Heart left ventricle (tissue), 16 donors: ENCODE results near the gene SKIC8. TPM values are rescaled to one million over a fixed set of nuclear protein-coding genes. Genes with fewer than 3 reads are reported as not detected.

Experiments
- ATAC-seq, 4 donors: fragments of 200-7000 bp; cut with Tn5 transposase; one replicate each; pipeline ENCODE4 v1.9.1; 2020 to 2022; ENCODE audit warnings: moderate library complexity in 4 of 4, mild to moderate bottlenecking in 3 of 4, moderate number of reproducible peaks in 1 of 4
- DNase-seq, 5 donors: peaks; one replicate each; pipeline ENCODE4 v3.0.0-alpha.2; 2020
- H3K27ac ChIP-seq, 12 donors: fragments of 200-600 bp; sonication (generic) in 4 of 12; one replicate each; pipeline versions ENCODE4 v1.5.0 to v1.8.0; 2016 to 2022; ENCODE audit warnings: mild to moderate bottlenecking in 2 of 12
- H3K27me3 ChIP-seq, 9 donors: fragments of 200-600 bp; sonication (generic) in 2 of 9; one replicate each; pipeline versions ENCODE4 v1.5.1 to v1.8.0; 2016 to 2022; ENCODE audit warnings: mild to moderate bottlenecking in 3 of 9
- H3K36me3 ChIP-seq, 9 donors: fragments of 200-600 bp; sonication (generic) in 2 of 9; one replicate each; pipeline versions ENCODE4 v1.5.0 to v1.8.0; 2018 to 2022; ENCODE audit warnings: mild to moderate bottlenecking in 2 of 9
- H3K4me1 ChIP-seq, 12 donors: fragments of 200-600 bp; sonication (generic) in 4 of 12; one replicate each; pipeline versions ENCODE4 v1.5.0 to v1.8.0; 2016 to 2022; ENCODE audit warnings: mild to moderate bottlenecking in 3 of 12
- H3K4me3 ChIP-seq, 12 donors: fragments of 200-600 bp; sonication (generic) in 4 of 12; one replicate each; pipeline versions ENCODE4 v1.5.0 to v1.8.0; 2017 to 2022; ENCODE audit warnings: mild to moderate bottlenecking in 9 of 12, moderate library complexity in 4 of 12
- H3K9me3 ChIP-seq, 12 donors: fragments of 200-600 bp; sonication (generic) in 4 of 12; one replicate each; pipeline versions ENCODE4 v1.5.0 to v1.8.0; 2016 to 2022; ENCODE audit warnings: mild to moderate bottlenecking in 1 of 12
- POLR2A ChIP-seq, 2 donors: fragments of 450-650 bp; IDR thresholded peaks; one replicate each; pipeline ENCODE4 v1.6.1; 2017; ENCODE audit warnings: antibody characterized with exemption in 2 of 2, mild to moderate bottlenecking in 2 of 2, moderate library complexity in 2 of 2
- WGBS, 4 donors: extraction: QIAGEN DNeasy Blood & Tissue Kit in 2 of 4; methylation state at CpG; one replicate each; pipeline versions ENCODE4 v1.1.5 to v1.1.7; 2013 to 2018; 5-methylcytosine and 5-hydroxymethylcytosine counted together
- intact Hi-C, 10 donors: fragments of 100-400 bp; cut with DNase I; formaldehyde crosslinking; loops; one replicate each; pipeline versions ENCODE4 v1.11.1 to v1.14.2; 2022
- long read RNA-seq, 3 donors: library from polyadenylated mRNA; unstranded; transcript quantifications; one replicate each; pipeline ENCODE4 v2.0.0, GENCODE V29; 2020 to 2021
- polyA plus RNA-seq, 2 donors: library from polyadenylated mRNA; stranded (reverse); fragments of 200-250 nt; gene quantifications; one replicate each; pipeline ENCODE4 v1.2.3, GENCODE V29; 2013
- total RNA-seq, 9 donors: library from RNA; depleted of rRNA in 2 of 9; stranded (reverse); fragments of >200 nt in 2 of 9; fragmentation: NEBNext Ultra II Directional in 3 of 9; extraction: Animal tissue kit (Norgen Biotek cat#: 25700) in 3 of 9; gene quantifications; one replicate each; pipeline versions ENCODE4 v1.1.0 to v1.2.4, GENCODE V29; 2016 to 2023
- TF ChIP-seq, protein P1 (sequence below), 12 donors: fragments of 200-600 bp; sonication (generic) in 4 of 12; IDR thresholded peaks; one replicate each; pipeline versions ENCODE4 v1.5.0 to v1.8.0; 2018 to 2022; ENCODE audit warnings: antibody characterized with exemption in 12 of 12, mild to moderate bottlenecking in 5 of 12
- donor health status: ischemic (EF 13 %, LVEDD 7.1; RV severe dilation, severe dysfunction).
- donor health status: healthy with polysubstance abuse.
- donor health status: DM: no; HTN: yes; CAD: no.
- donor health status: DM: no; HTN: no; CAD: no.
- donor health status: ischemic (EF 25% LVEDD 6.9; RV normal size, moderate dysfunction).
- donor health status: ischemic (EF 25% LVEDD 5.7; RV mildly dilated, moderate dysfunction).
- donor health status: healthy.
- donor health status: DM: yes; HTN: yes; CAD: no.
- donor health status: ischemic (EF 35%, LVEDD 5.7; RV mildly dilated, moderate dysfunction).
- donor health status: nonischemic (EF 11% LVEDD 7.7; RV severe dilation, severe dysfunction).
- donor health status: DM: yes; HTN: yes; CAD: no.
- donor health status: PGD.
- donor health status: ischemic (EF 29% LVEDD 5.4; RV normal size, mild dysfunction).
- donor health status: nonischemic (EF 23%, LVEDD 6.1; RV moderate dilation, normal function).

Gene SKIC8
- total RNA-seq (10 to 100 TPM; 20.8 to 34.4 (median 27.8) TPM), polyA plus RNA-seq (10 to 100 TPM; 28.2 to 50.2 TPM)
- long read RNA-seq, donor 1, transcript WDR61-201 (11 exons, 1,387 nt), result major isoform, 27 of 36 reads
- long read RNA-seq, donor 1, partial matches to known transcripts, result 1 of 36 reads
- long read RNA-seq, donor 1, other reads (novel, unspliced or antisense), result 6 of 36 reads
- long read RNA-seq, donor 2, transcript WDR61-201 (11 exons, 1,387 nt), result major isoform, 92 of 129 reads
- long read RNA-seq, donor 2, partial matches to known transcripts, result 3 of 129 reads
- long read RNA-seq, donor 2, other reads (novel, unspliced or antisense), result 30 of 129 reads
- long read RNA-seq, donor 3, transcript WDR61-201 (11 exons, 1,387 nt), result major isoform, 22 of 32 reads
- long read RNA-seq, donor 3, partial matches to known transcripts, result 1 of 32 reads
- long read RNA-seq, donor 3, other reads (novel, unspliced or antisense), result 7 of 32 reads

- no peaks in the 10 kb centered on the region for H3K9me3 ChIP-seq
- H3K4me3 ChIP-seq, result peak within 1 kb of the TSS; percentile 64 to 98 (median 87)
- intact Hi-C loops, result loop anchor here in 1 of 10 donors (2.0 kb wide), 1 partner anchor 57 kb away; no protein-coding TSS in a partner anchor
- DNase-seq (peak; percentile 91 to 96 (median 94)), ATAC-seq (peak; percentile 99 to 100 (median 99))
- peaks cover 0 to 19% (median 10%) of the 10 kb centered on the region in 12 donors for H3K4me1 ChIP-seq
- TF ChIP-seq, protein P1, sequence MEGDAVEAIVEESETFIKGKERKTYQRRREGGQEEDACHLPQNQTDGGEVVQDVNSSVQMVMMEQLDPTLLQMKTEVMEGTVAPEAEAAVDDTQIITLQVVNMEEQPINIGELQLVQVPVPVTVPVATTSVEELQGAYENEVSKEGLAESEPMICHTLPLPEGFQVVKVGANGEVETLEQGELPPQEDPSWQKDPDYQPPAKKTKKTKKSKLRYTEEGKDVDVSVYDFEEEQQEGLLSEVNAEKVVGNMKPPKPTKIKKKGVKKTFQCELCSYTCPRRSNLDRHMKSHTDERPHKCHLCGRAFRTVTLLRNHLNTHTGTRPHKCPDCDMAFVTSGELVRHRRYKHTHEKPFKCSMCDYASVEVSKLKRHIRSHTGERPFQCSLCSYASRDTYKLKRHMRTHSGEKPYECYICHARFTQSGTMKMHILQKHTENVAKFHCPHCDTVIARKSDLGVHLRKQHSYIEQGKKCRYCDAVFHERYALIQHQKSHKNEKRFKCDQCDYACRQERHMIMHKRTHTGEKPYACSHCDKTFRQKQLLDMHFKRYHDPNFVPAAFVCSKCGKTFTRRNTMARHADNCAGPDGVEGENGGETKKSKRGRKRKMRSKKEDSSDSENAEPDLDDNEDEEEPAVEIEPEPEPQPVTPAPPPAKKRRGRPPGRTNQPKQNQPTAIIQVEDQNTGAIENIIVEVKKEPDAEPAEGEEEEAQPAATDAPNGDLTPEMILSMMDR (IDR thresholded peaks at IDR 0.05), result no peak
- TF ChIP-seq POLR2A (IDR thresholded peaks at IDR 0.05), result peak in 1 of 2 donors; percentile 71
- H3K27ac ChIP-seq, result peak within 1 kb of the TSS; percentile 4 to 87 (median 76)
- H3K36me3 ChIP-seq, result peaks cover 0 to 12% (median 4%) of the 10 kb centered on the region in 9 donors
- WGBS, 4 donors, result 0 to 1% (median 0%) methylated on average over 28 to 55 of the region's 55 CpGs
- H3K27me3 ChIP-seq, result peaks cover 0 to 8% (median 0%) of the 10 kb centered on the region in 9 donors
Observed at GRCh38 chr15:78299101-78299930, at the start of gene SKIC8. Gene SKIC8, minus strand, starts transcription at chr15:78299609. Its CDS starts 3,923 bp downstream, at chr15:78295686.

DNA sequence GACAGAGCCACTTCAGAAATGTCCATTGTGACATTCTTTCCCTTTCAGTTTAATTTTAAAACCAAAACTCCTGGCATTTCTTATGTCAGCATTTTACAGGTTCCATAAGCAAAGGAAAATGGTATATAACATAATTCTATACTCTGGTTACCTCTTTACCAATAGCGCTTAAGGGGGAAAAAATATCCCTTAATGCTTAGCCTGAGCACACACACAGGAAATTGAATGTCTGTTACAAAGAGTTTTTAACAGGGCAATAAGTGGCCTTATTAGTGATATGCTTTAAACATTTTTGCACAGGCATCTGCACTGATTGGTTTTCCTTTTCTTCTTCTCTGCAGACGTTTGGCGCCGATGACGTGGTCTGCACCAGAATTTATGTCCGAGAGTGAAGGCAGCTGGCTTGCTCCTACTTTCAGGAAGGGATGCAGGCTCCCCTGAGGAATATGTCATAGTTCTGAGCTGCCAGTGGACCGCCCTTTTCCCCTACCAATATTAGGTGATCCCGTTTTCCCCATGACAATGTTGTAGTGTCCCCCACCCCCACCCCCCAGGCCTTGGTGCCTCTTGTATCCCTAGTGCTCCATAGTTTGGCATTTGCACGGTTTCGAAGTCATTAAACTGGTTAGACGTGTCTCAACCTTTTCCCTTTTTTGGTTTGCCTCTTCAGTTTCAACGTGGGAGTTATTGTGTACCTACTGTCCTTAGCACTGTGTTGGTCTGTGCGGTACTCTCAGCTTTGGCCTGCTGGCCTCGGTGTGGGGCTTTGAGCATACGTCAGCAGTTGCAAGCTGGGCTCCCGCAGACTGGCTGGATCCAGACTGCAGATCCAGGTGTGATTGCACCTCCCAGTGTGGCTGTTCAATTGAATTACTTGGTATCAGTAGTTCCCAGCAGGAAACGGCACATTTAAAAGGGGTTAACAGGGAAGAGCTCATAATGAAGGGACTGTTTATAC, 48.5 kb upstream of the SKIC8 start:
- no peak overlapping the region for H3K4me3 ChIP-seq
- no peaks in the 10 kb centered on the region for H3K36me3 ChIP-seq
- no peaks in the 10 kb centered on the region for H3K9me3 ChIP-seq
- DNase-seq, result no peak
- H3K4me1 ChIP-seq, result peaks cover 0 to 3% (median 0%) of the 10 kb centered on the region in 12 donors
- intact Hi-C loops, result no loop called here
- H3K27ac ChIP-seq, result no peak overlapping the region
- peaks cover 0 to 7% (median 0%) of the 10 kb centered on the region in 9 donors for H3K27me3 ChIP-seq
- WGBS, 4 donors, result 49 to 63% (median 59%) methylated on average over 17 of the region's 17 CpGs
- TF ChIP-seq, protein P1 (IDR thresholded peaks at IDR 0.05), result no peak
- no peak for TF ChIP-seq POLR2A (IDR thresholded peaks at IDR 0.05)
- ATAC-seq, result no peak

DNA sequence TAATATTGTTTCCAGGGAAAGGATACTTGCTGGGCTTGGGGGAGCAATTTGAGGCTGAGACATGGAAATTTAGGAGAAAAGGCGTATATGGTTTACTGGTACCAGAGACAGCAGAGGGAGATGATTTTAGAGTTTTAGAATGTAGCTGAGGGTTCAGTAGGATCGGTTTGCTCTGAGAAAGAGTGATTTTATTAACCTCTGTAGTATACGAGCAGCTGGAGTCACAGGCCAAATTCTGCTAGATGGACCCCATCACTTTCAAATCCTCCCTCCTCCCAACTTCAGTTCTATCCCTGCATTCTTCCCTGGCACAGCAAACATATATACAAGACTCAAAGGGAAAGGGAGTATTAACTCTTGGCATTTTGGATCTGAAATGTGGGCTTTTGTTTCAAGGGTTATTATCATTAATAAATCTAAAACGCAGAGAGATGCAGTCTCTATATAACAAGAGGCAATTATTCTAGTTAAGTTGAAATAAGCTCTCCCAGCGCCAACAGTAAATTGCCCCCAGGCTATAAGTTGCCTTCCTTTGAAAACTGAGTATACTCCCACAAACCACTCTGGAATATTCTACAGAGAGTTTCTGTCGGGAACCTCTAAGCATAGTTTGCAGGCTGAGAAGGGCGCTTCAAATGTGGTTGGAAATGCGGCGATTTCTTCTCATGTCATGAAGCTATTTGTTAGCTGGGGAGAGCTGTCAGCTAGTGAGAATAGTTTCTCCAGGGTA, 46.2 kb upstream of the SKIC8 start:
- H3K36me3 ChIP-seq, result no peaks in the 10 kb centered on the region
- peaks cover 0 to 11% (median 3%) of the 10 kb centered on the region in 12 donors for H3K4me1 ChIP-seq
- intact Hi-C loops, result no loop called here
- ATAC-seq (no peak), DNase-seq (no peak)
- peaks cover 0 to 30% (median 13%) of the 10 kb centered on the region in 9 donors for H3K27me3 ChIP-seq
- H3K27ac ChIP-seq, result no peak overlapping the region
- TF ChIP-seq POLR2A (IDR thresholded peaks at IDR 0.05), result no peak
- TF ChIP-seq, protein P1 (IDR thresholded peaks at IDR 0.05), result no peak
- no peak overlapping the region for H3K4me3 ChIP-seq
- WGBS, 4 donors, result 89 to 95% (median 93%) methylated on average over 9 of the region's 9 CpGs
- H3K9me3 ChIP-seq, result no peaks in the 10 kb centered on the region
